MM.1S (cell line): ENCODE data around the gene GLUL.

Experiments
- DNase-seq: peaks from one replicate; pipeline ENCODE4 v3.0.0-alpha.2; 2015
- H2AFZ ChIP-seq: fragments of 300-600 bp; sonication (generic); 2 replicates; pipeline ENCODE4 v1.6.0; 2016; ENCODE audit warnings: antibody characterized with exemption, low read length
- H3F3A ChIP-seq: fragments of 300-600 bp; sonication (generic); 2 replicates; pipeline ENCODE4 v1.6.1; 2016; ENCODE audit warnings: mild to moderate bottlenecking, antibody characterized with exemption, low read length, moderate library complexity, mixed read lengths; ENCODE audit not compliant: insufficient read depth
- H3K27ac ChIP-seq: fragments of 300-600 bp; sonication (generic); 2 replicates; pipeline ENCODE4 v1.5.1; 2016; ENCODE audit warnings: mild to moderate bottlenecking, low read length
- H3K27me3 ChIP-seq: fragments of 300-600 bp; sonication (generic); replicated peaks from 2 replicates; pipeline ENCODE4 v1.6.0; 2016; ENCODE audit warnings: low read length; ENCODE audit not compliant: insufficient read depth
- H3K36me3 ChIP-seq: fragments of 300-600 bp; sonication (generic); replicated peaks from 2 replicates; pipeline ENCODE4 v1.6.1; 2016; ENCODE audit warnings: mild to moderate bottlenecking, low read length, mixed read lengths; ENCODE audit not compliant: insufficient read depth
- H3K4me1 ChIP-seq: fragments of 300-600 bp; sonication (generic); 2 replicates; pipeline ENCODE4 v1.6.1; 2016; ENCODE audit warnings: low read length, mixed read lengths
- H3K4me2 ChIP-seq: fragments of 300-600 bp; sonication (generic); 2 replicates; pipeline ENCODE4 v1.6.0; 2016; ENCODE audit warnings: low read depth, low read length
- H3K4me3 ChIP-seq: fragments of 300-600 bp; sonication (generic); 2 replicates; pipeline ENCODE4 v1.5.1; 2016; ENCODE audit warnings: low read length, mixed read lengths
- H3K79me2 ChIP-seq: fragments of 300-600 bp; sonication (generic); 2 replicates; pipeline ENCODE4 v1.6.1; 2016; ENCODE audit warnings: mixed run types, low read length, mixed read lengths
- H3K9ac ChIP-seq: fragments of 300-600 bp; sonication (generic); 2 replicates; pipeline ENCODE4 v1.6.1; 2016; ENCODE audit warnings: low read length, mixed read lengths
- H3K9me2 ChIP-seq: fragments of 300-600 bp; sonication (generic); replicated peaks from 2 replicates; pipeline ENCODE4 v1.6.1; 2016; ENCODE audit warnings: mild to moderate bottlenecking, low read length, mixed read lengths; ENCODE audit not compliant: insufficient read depth
- H3K9me3 ChIP-seq: fragments of 300-600 bp; sonication (generic); replicated peaks from 2 replicates; pipeline ENCODE4 v1.6.1; 2016; ENCODE audit warnings: mild to moderate bottlenecking, low read length, mixed read lengths; ENCODE audit not compliant: insufficient read depth
- H4K20me1 ChIP-seq: fragments of 300-600 bp; sonication (generic); 2 replicates; pipeline ENCODE4 v1.6.1; 2016; ENCODE audit warnings: mild to moderate bottlenecking, low read length, moderate library complexity, mixed read lengths; ENCODE audit not compliant: insufficient read depth
- CTCF ChIP-seq: fragments of 300-600 bp; sonication (generic); IDR thresholded peaks from 2 replicates; pipeline ENCODE4 v1.5.1; 2016; ENCODE audit warnings: antibody characterized with exemption, low read length, mixed read lengths
- EZH2 ChIP-seq: fragments of 300-600 bp; sonication (generic); optimal IDR thresholded peaks from 2 replicates; pipeline ENCODE3; 2017; ENCODE audit warnings: low read depth, mild to moderate bottlenecking, antibody characterized with exemption, low read length, mixed read lengths
- EZH2phosphoT487 ChIP-seq: fragments of 300-600 bp; sonication (generic); IDR thresholded peaks from 2 replicates; pipeline ENCODE4 v1.6.1; 2018; ENCODE audit warnings: antibody characterized with exemption, low read length

GLUL gene

GRCh38 chr1:182392050-182393028 lies 749 bp upstream of the GLUL start:
- Histone ChIP-seq H3K4me3 (peak overlapping the region; percentile 78), H3K27me3 (no peaks in the 10 kb centered on the region), H3K36me3 (peaks cover 9% of the 10 kb centered on the region), H3K9me2 (no peaks in the 10 kb centered on the region), H3F3A (peaks cover 7% of the 10 kb centered on the region; the same call in 1 of the 2 replicates), H3K9ac (peak overlapping the region; percentile 84), H2AFZ (peak overlapping the region; percentile 88), H3K4me2 (peak overlapping the region; percentile 97; the same call in 1 of the 2 replicates), H4K20me1 (no peaks in the 10 kb centered on the region), H3K79me2 (peaks cover 25% of the 10 kb centered on the region), H3K4me1 (peaks cover 5% of the 10 kb centered on the region; the same call in 1 of the 2 replicates), H3K27ac (no peak overlapping the region; the same call in 1 of the 2 replicates), H3K9me3 (no peaks in the 10 kb centered on the region)
- DNase-seq = no peak
- TF ChIP-seq EZH2phosphoT487 (no peak), CTCF (no peak), EZH2 (no peak)

- no peak for DNase-seq
- Histone ChIP-seq H3K36me3 (peaks cover 14% of the 10 kb centered on the region), H4K20me1 (no peaks in the 10 kb centered on the region), H3K9me3 (no peaks in the 10 kb centered on the region), H3K27ac (peak overlapping the region; percentile 72; the same call in 1 of the 2 replicates), H3K9me2 (no peaks in the 10 kb centered on the region), H2AFZ (peak overlapping the region; percentile 88), H3K9ac (peak overlapping the region; percentile 84; the same call in 1 of the 2 replicates), H3K4me2 (peak overlapping the region; percentile 97), H3F3A (peaks cover 7% of the 10 kb centered on the region; the same call in 1 of the 2 replicates), H3K4me1 (peaks cover 5% of the 10 kb centered on the region; the same call in 1 of the 2 replicates), H3K4me3 (peak overlapping the region; percentile 78), H3K27me3 (no peaks in the 10 kb centered on the region), H3K79me2 (peaks cover 25% of the 10 kb centered on the region)
- TF ChIP-seq CTCF = peak; percentile 29
- no peak for TF ChIP-seq EZH2
- no peak for TF ChIP-seq EZH2phosphoT487
Measured at GRCh38 chr1:182391028-182391361, 595 bp downstream of the GLUL start.

- TF ChIP-seq EZH2phosphoT487 = no peak
- TF ChIP-seq CTCF = no peak
- TF ChIP-seq EZH2 = no peak
- Histone ChIP-seq H3K4me3 (peak overlapping the region; percentile 78), H3K27ac (no peak overlapping the region), H3K4me2 (peak overlapping the region; percentile 97; the same call in 1 of the 2 replicates), H2AFZ (no peak overlapping the region), H3F3A (peaks cover 7% of the 10 kb centered on the region; the same call in 1 of the 2 replicates), H3K9me3 (no peaks in the 10 kb centered on the region), H4K20me1 (no peaks in the 10 kb centered on the region), H3K9me2 (no peaks in the 10 kb centered on the region), H3K36me3 (peaks cover 23% of the 10 kb centered on the region), H3K79me2 (peaks cover 25% of the 10 kb centered on the region), H3K9ac (no peak overlapping the region), H3K27me3 (no peaks in the 10 kb centered on the region), H3K4me1 (peaks cover 5% of the 10 kb centered on the region; the same call in 1 of the 2 replicates)
- DNase-seq = no peak
Measured at GRCh38 chr1:182389619-182390047, 2.0 kb downstream of the GLUL start.
